Measurements from ENCODE around the gene DNAJB9.

The DNAJB9 gene

GRCh38 chr7:108569381-108570145 is at the start of gene DNAJB9, which contains the start of gene THAP5:
TSS of gene DNAJB9 (plus strand) at chr7:108569874. CDS start at chr7:108571727, 1,853 bp downstream.
TSS of gene THAP5 (minus strand) at chr7:108569706. CDS start at chr7:108569569, 137 bp downstream.
- peak within 1 kb of the TSS; percentile 77 for H3K4me3 ChIP-seq (ENCODE audit: low read depth, low read length)
- no peak for TF ChIP-seq CTCF (IDR thresholded peaks at IDR 0.05; ENCODE audit: insufficient read depth, low read depth, low read length, missing control alignments)
- DNase-seq (ENCODE audit: low read depth): peak; percentile 100

GRCh38 chr7:108522780-108523179 is 46.9 kb upstream of the DNAJB9 start:
- TF ChIP-seq CTCF (IDR thresholded peaks at IDR 0.05; ENCODE audit: insufficient read depth, low read depth, low read length, missing control alignments): no peak
- no peak for DNase-seq (ENCODE audit: low read depth)
- H3K4me3 ChIP-seq (ENCODE audit: low read depth, low read length): no peak overlapping the region

- no peak for DNase-seq (ENCODE audit: low read depth)
- no peak for TF ChIP-seq CTCF (IDR thresholded peaks at IDR 0.05; ENCODE audit: insufficient read depth, low read depth, low read length, missing control alignments)
- H3K4me3 ChIP-seq (ENCODE audit: low read depth, low read length): peak overlapping the region; percentile 59
These were observed 44.2 kb upstream of the DNAJB9 start for GRCh38 chr7:108525327-108525984.

GRCh38 chr7:108525985-108526767 is 43.5 kb upstream of the DNAJB9 start, which contains the start of gene PNPLA8:
TSS of gene PNPLA8 (minus strand) at chr7:108526135. CDS start at chr7:108515491, 10,644 bp downstream.
- TF ChIP-seq CTCF (IDR thresholded peaks at IDR 0.05; ENCODE audit: insufficient read depth, low read depth, low read length, missing control alignments): no peak
- H3K4me3 ChIP-seq (ENCODE audit: low read depth, low read length): peak within 1 kb of the TSS; percentile 59
- DNase-seq (ENCODE audit: low read depth): peak; percentile 99

GRCh38 chr7:108526768-108527017 is 43.0 kb upstream of the DNAJB9 start:
- H3K4me3 ChIP-seq (ENCODE audit: low read depth, low read length): peak overlapping the region; percentile 56
- no peak for DNase-seq (ENCODE audit: low read depth)
- no peak for TF ChIP-seq CTCF (IDR thresholded peaks at IDR 0.05; ENCODE audit: insufficient read depth, low read depth, low read length, missing control alignments)

- TF ChIP-seq CTCF (IDR thresholded peaks at IDR 0.05; ENCODE audit: insufficient read depth, low read depth, low read length, missing control alignments): no peak
- no peak overlapping the region for H3K4me3 ChIP-seq (ENCODE audit: low read depth, low read length)
- no peak for DNase-seq (ENCODE audit: low read depth)
These were observed 41.4 kb upstream of the DNAJB9 start for GRCh38 chr7:108528183-108528712.

All from GM12865 (cell line).